H9 (cell line): ENCODE results near the gene PTGDR. TPM values are rescaled to one million over a fixed set of nuclear protein-coding genes. Genes with fewer than 3 reads are reported as not detected.

ENCODE experiments used
- DNase-seq: peaks from one replicate; pipeline ENCODE4 v3.0.0-alpha.2; 2017
- H2AFZ ChIP-seq: one replicate; pipeline ENCODE4 v1.6.1; 2013; ENCODE audit warnings: mild to moderate bottlenecking, low read length, control low read depth, moderate library complexity
- H2AK5ac ChIP-seq: 2 replicates; pipeline ENCODE4 v1.6.1; 2013; ENCODE audit warnings: low read length, control low read depth, mixed read lengths; ENCODE audit not compliant: insufficient read length
- H2BK120ac ChIP-seq: one replicate; pipeline ENCODE4 v1.6.1; 2013; ENCODE audit warnings: low read depth, mild to moderate bottlenecking, low read length, control low read depth, inconsistent platforms; ENCODE audit not compliant: poor library complexity, severe bottlenecking
- H2BK12ac ChIP-seq: 2 replicates; pipeline ENCODE4 v1.6.1; 2013; ENCODE audit warnings: low read length, control low read depth, mixed read lengths, low read depth; ENCODE audit not compliant: insufficient read length
- H2BK15ac ChIP-seq: 2 replicates; pipeline ENCODE4 v1.6.1; 2013; ENCODE audit warnings: low read depth, low read length, control low read depth
- H2BK20ac ChIP-seq: one replicate; pipeline ENCODE4 v1.6.1; 2013; ENCODE audit warnings: low read depth, mild to moderate bottlenecking, low read length, control low read depth, inconsistent platforms; ENCODE audit not compliant: poor library complexity, severe bottlenecking
- H2BK5ac ChIP-seq: 2 replicates; pipeline ENCODE4 v1.6.1; 2013; ENCODE audit warnings: low read length, control low read depth, mixed read lengths; ENCODE audit not compliant: insufficient read length
- H3K14ac ChIP-seq: 2 replicates; pipeline ENCODE4 v1.6.1; 2013; ENCODE audit warnings: low read length, control low read depth; ENCODE audit not compliant: insufficient read depth
- H3K18ac ChIP-seq: 2 replicates; pipeline ENCODE4 v1.6.1; 2013; ENCODE audit warnings: low read depth, mild to moderate bottlenecking, mixed read lengths, low read length, control low read depth; ENCODE audit not compliant: insufficient read length
- H3K23ac ChIP-seq: 2 replicates; pipeline ENCODE4 v1.6.1; 2013; ENCODE audit warnings: low read length, control low read depth, mixed read lengths, low read depth; ENCODE audit not compliant: insufficient read length
- H3K23me2 ChIP-seq: 2 replicates; pipeline ENCODE4 v1.6.1; 2013; ENCODE audit warnings: low read depth, mild to moderate bottlenecking, mixed read lengths, low read length, control low read depth; ENCODE audit not compliant: insufficient read length, poor library complexity, severe bottlenecking
- H3K27ac ChIP-seq: 2 replicates; pipeline ENCODE4 v1.5.1; 2013; ENCODE audit warnings: low read length, control low read depth, mixed read lengths, low read depth; ENCODE audit not compliant: insufficient read length
- H3K27me3 ChIP-seq: 2 replicates; pipeline ENCODE4 v1.6.1; 2013; ENCODE audit warnings: low read length, control low read depth, inconsistent platforms; ENCODE audit not compliant: insufficient read depth
- H3K4ac ChIP-seq: 2 replicates; pipeline ENCODE4 v1.6.1; 2013; ENCODE audit warnings: low read depth, mild to moderate bottlenecking, control low read depth, inconsistent platforms, low read length, moderate library complexity
- H3K4me1 ChIP-seq: 2 replicates; pipeline ENCODE4 v1.6.1; 2013; ENCODE audit warnings: low read length, control low read depth, inconsistent platforms; ENCODE audit not compliant: insufficient read depth
- H3K4me2 ChIP-seq: 2 replicates; pipeline ENCODE4 v1.6.1; 2013; ENCODE audit warnings: low read length, control low read depth, mixed read lengths; ENCODE audit not compliant: insufficient read length, insufficient read depth
- H3K56ac ChIP-seq: 2 replicates; pipeline ENCODE4 v1.6.1; 2013; ENCODE audit warnings: low read depth, mild to moderate bottlenecking, mixed read lengths, low read length, control low read depth; ENCODE audit not compliant: insufficient read length
- H3K79me1 ChIP-seq: 2 replicates; pipeline ENCODE4 v1.6.1; 2013; ENCODE audit warnings: low read depth, mild to moderate bottlenecking, moderate library complexity, low read length, control low read depth, inconsistent platforms; ENCODE audit not compliant: insufficient read depth, poor library complexity, severe bottlenecking
- H3K79me2 ChIP-seq: 2 replicates; pipeline ENCODE4 v1.6.1; 2013; ENCODE audit warnings: low read length, control low read depth, inconsistent platforms; ENCODE audit not compliant: insufficient read depth
- H3K9ac ChIP-seq: 2 replicates; pipeline ENCODE4 v1.6.1; 2013; ENCODE audit warnings: low read length, control low read depth, mixed read lengths; ENCODE audit not compliant: insufficient read length; ENCODE audit errors: extremely low read depth
- H3K9me3 ChIP-seq: one replicate; pipeline ENCODE4 v1.6.1; 2013; ENCODE audit warnings: low read depth, low read length, inconsistent platforms; ENCODE audit not compliant: control insufficient read depth
- H3T11ph ChIP-seq: one replicate; pipeline ENCODE4 v1.6.1; 2013; ENCODE audit warnings: mild to moderate bottlenecking, low read length, control low read depth, inconsistent platforms
- H4K20me1 ChIP-seq: one replicate; pipeline ENCODE4 v1.6.1; 2013; ENCODE audit not compliant: control insufficient read depth, insufficient read length, insufficient read depth
- H4K5ac ChIP-seq: 2 replicates; pipeline ENCODE4 v1.6.1; 2013; ENCODE audit warnings: low read depth, mild to moderate bottlenecking, mixed read lengths, low read length, control low read depth; ENCODE audit not compliant: insufficient read length
- H4K8ac ChIP-seq: replicated peaks from 2 replicates; pipeline ENCODE4 v1.6.1; 2013; ENCODE audit warnings: low read length, control low read depth, mixed read lengths, low read depth; ENCODE audit not compliant: insufficient read length
- H4K91ac ChIP-seq: 2 replicates; pipeline ENCODE4 v1.6.1; 2013; ENCODE audit warnings: low read depth, mild to moderate bottlenecking, moderate library complexity, mixed read lengths, low read length, control low read depth; ENCODE audit not compliant: insufficient read length
- H3K27ac Mint-ChIP-seq, 3 experiments: 2 replicates in 2 of 3; 3 replicates in 1 of 3; pipeline ENCODE4 v1.8.0; 2020 to 2021; ENCODE audit warnings: mixed read lengths in 3 of 3, mild to moderate bottlenecking in 1 of 3, moderate library complexity in 1 of 3
- H3K27me3 Mint-ChIP-seq: 2 replicates; pipeline ENCODE4 v1.8.0; 2021; ENCODE audit warnings: low read depth, mild to moderate bottlenecking, moderate library complexity, mixed read lengths
- H3K36me3 Mint-ChIP-seq, 3 experiments: 2 replicates in 2 of 3; 3 replicates in 1 of 3; pipeline ENCODE4 v1.8.0; 2020 to 2021; ENCODE audit warnings: low read depth in 3 of 3, mixed read lengths in 3 of 3; ENCODE audit not compliant: insufficient read depth in 1 of 3
- H3K4me1 Mint-ChIP-seq, 2 experiments: 2 replicates each; pipeline ENCODE4 v1.8.0; 2020; ENCODE audit warnings: mixed read lengths in 2 of 2
- H3K4me3 Mint-ChIP-seq, 2 experiments: 2 replicates in 1 of 2; 3 replicates in 1 of 2; pipeline ENCODE4 v1.8.0; 2020 to 2021; ENCODE audit warnings: mild to moderate bottlenecking in 2 of 2, mixed read lengths in 2 of 2, moderate library complexity in 1 of 2
- H3K9me3 Mint-ChIP-seq, 2 experiments: 2 replicates in 1 of 2; 3 replicates in 1 of 2; pipeline ENCODE4 v1.8.0; 2020; ENCODE audit warnings: mild to moderate bottlenecking in 2 of 2, mixed read lengths in 2 of 2, moderate library complexity in 1 of 2
- WGBS: extraction: QIAGEN DNeasy Blood & Tissue Kit; methylation state at CpG from one replicate; pipeline ENCODE4 v1.1.7; 2013; ENCODE audit warnings: missing lambda C conversion rate, low lambda C conversion rate, mixed read lengths; ENCODE audit not compliant: insufficient read length; ENCODE audit errors: extremely low coverage; 5-methylcytosine and 5-hydroxymethylcytosine counted together
- total RNA-seq: library from RNA; stranded (reverse); gene quantifications from 2 replicates; pipeline ENCODE4 v1.2.1, GENCODE V29; 2021
- TF ChIP-seq, protein P1 (sequence below): fragments of 200-600 bp; sonication (generic); conservative IDR thresholded peaks from 3 replicates; pipeline ENCODE4 v1.8.0; 2021; ENCODE audit warnings: antibody characterized with exemption, mild to moderate bottlenecking

PTGDR gene
- total RNA-seq, 1 experiment from 2014 or later: not detected

DNA sequence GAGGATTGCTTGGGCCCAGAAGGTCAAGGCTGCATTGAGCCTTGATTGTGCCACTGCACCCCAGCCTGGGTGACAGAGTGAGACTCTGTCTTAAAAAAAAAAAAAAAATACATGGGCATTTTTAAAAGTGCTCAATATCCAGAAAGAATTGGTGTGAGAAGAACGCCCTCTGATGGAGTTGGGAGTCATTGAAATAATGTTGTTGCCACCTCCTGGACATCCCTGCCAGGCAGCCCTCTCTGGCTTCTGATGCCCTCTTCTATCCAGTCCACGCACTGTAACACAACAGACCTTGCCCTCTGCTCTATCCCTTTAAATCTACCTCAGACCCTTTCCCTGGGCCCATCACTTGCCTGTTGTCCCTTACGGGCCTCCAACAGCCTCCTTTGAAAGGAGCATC, 4.9 kb downstream of the PTGDR start:
- Mint-ChIP-seq H3K36me3 (peaks cover 0 to 3% (median 0%) of the 10 kb centered on the region in 3 experiments; a peak in 2 of 7 replicates), H3K27ac (no peak overlapping the region), H3K4me3 (no peak overlapping the region), H3K4me1 (peaks cover 18 to 21% of the 10 kb centered on the region in 2 experiments), H3K9me3 (peaks cover 0 to 3% of the 10 kb centered on the region in 2 experiments; a peak in 1 of 5 replicates), H3K27me3 (peaks cover 43% of the 10 kb centered on the region)
- no peak overlapping the region for H2BK20ac ChIP-seq
- no peak overlapping the region for H2BK5ac ChIP-seq
- H2BK120ac ChIP-seq: no peak overlapping the region
- no peak overlapping the region for H4K91ac ChIP-seq
- no peak overlapping the region for H2BK12ac ChIP-seq
- H2AFZ ChIP-seq: no peak overlapping the region
- no peak overlapping the region for H2BK15ac ChIP-seq
- H3K56ac ChIP-seq: no peak overlapping the region
- no peak overlapping the region for H2AK5ac ChIP-seq
- DNase-seq: no peak
- H3K79me2 ChIP-seq: no peaks in the 10 kb centered on the region
- no peak overlapping the region for H3K14ac ChIP-seq
- no peak overlapping the region for H3K9ac ChIP-seq
- no peak overlapping the region for H4K8ac ChIP-seq
- no peak overlapping the region for H3K27ac ChIP-seq
- H3K4me1 ChIP-seq: peaks cover 2% of the 10 kb centered on the region; the same call in 1 of the 2 replicates
- TF ChIP-seq, protein P1, sequence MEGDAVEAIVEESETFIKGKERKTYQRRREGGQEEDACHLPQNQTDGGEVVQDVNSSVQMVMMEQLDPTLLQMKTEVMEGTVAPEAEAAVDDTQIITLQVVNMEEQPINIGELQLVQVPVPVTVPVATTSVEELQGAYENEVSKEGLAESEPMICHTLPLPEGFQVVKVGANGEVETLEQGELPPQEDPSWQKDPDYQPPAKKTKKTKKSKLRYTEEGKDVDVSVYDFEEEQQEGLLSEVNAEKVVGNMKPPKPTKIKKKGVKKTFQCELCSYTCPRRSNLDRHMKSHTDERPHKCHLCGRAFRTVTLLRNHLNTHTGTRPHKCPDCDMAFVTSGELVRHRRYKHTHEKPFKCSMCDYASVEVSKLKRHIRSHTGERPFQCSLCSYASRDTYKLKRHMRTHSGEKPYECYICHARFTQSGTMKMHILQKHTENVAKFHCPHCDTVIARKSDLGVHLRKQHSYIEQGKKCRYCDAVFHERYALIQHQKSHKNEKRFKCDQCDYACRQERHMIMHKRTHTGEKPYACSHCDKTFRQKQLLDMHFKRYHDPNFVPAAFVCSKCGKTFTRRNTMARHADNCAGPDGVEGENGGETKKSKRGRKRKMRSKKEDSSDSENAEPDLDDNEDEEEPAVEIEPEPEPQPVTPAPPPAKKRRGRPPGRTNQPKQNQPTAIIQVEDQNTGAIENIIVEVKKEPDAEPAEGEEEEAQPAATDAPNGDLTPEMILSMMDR: peak; percentile 68
- no peaks in the 10 kb centered on the region for H4K20me1 ChIP-seq
- no CpG with 5 or more reads among the region's 3 CpGs for WGBS
- no peak overlapping the region for H3T11ph ChIP-seq
- no peak overlapping the region for H3K18ac ChIP-seq
- H3K27me3 ChIP-seq: peaks cover 26% of the 10 kb centered on the region; the same call in 1 of the 2 replicates
- H3K23me2 ChIP-seq: peaks cover 14% of the 10 kb centered on the region
- no peak overlapping the region for H3K23ac ChIP-seq
- no peaks in the 10 kb centered on the region for H3K9me3 ChIP-seq
- no peak overlapping the region for H4K5ac ChIP-seq
- H3K4me2 ChIP-seq: no peak overlapping the region
- H3K4ac ChIP-seq: no peak overlapping the region
- H3K79me1 ChIP-seq: no peaks in the 10 kb centered on the region
